ENCODE results near the gene RNF20. TPM values are rescaled to one million over a fixed set of nuclear protein-coding genes. Genes with fewer than 3 reads are reported as not detected.
"Not testable (repeated sequence)": the region's sequence is repeated elsewhere in the genome, so short reads cannot be mapped to it uniquely, and the experiment has no call there.

The RNF20 gene
- total and polyA plus RNA-seq, 9 donors = 12.8 to 45.8 (median 33.6) TPM

GRCh38 chr9:101578378-101578777 lies 44.7 kb downstream of the RNF20 start:
- TF ChIP-seq POLR2A (IDR thresholded peaks at IDR 0.05) = no peak
- Histone ChIP-seq H3K36me3 (no peaks in the 10 kb centered on the region), H3K9me3 (no peaks in the 10 kb centered on the region), H3K4me1 (ENCODE audit: insufficient read depth) (no peaks in the 10 kb centered on the region), H3K4me3 (no peak overlapping the region), H3K27me3 (no peaks in the 10 kb centered on the region), H3K27ac (no peak overlapping the region)
- intact Hi-C loops (cut with DNase I) = no loop called here
- 60 to 72% (median 64%) methylated on average over 3 of the region's 3 CpGs for WGBS, 3 donors
- no peak for DNase-seq

- WGBS, 3 donors = 74 to 85% (median 83%) methylated on average over 6 of the region's 6 CpGs
- Histone ChIP-seq H3K36me3 (no peaks in the 10 kb centered on the region), H3K4me1 (ENCODE audit: insufficient read depth) (no peaks in the 10 kb centered on the region), H3K27me3 (no peaks in the 10 kb centered on the region), H3K9me3 (no peaks in the 10 kb centered on the region), H3K4me3 (no peak overlapping the region), H3K27ac (no peak overlapping the region)
- intact Hi-C loops (cut with DNase I) = no loop called here
- no peak for DNase-seq
- TF ChIP-seq EP300 (IDR thresholded peaks at IDR 0.05) = no peak
Measured at GRCh38 chr9:101579711-101580545, 46.3 kb downstream of the RNF20 start.

- no peak for DNase-seq
- Histone ChIP-seq H3K27me3 (no peaks in the 10 kb centered on the region), H3K36me3 (no peaks in the 10 kb centered on the region), H3K4me1 (ENCODE audit: insufficient read depth) (no peaks in the 10 kb centered on the region), H3K4me3 (no peak overlapping the region), H3K27ac (no peak overlapping the region), H3K9me3 (no peaks in the 10 kb centered on the region)
- TF ChIP-seq CTCF (IDR thresholded peaks at IDR 0.05) = no peak
- no peak for TF ChIP-seq EP300 (IDR thresholded peaks at IDR 0.05)
- TF ChIP-seq POLR2A (IDR thresholded peaks at IDR 0.05) = no peak
- 6 to 14% (median 6%) methylated on average over 1 of the region's 1 CpG for WGBS, 3 donors
- intact Hi-C loops (cut with DNase I) = no loop called here
Measured at GRCh38 chr9:101582553-101582952, 48.9 kb downstream of the RNF20 start.

GRCh38 chr9:101585740-101586139 lies 52.1 kb downstream of the RNF20 start:
- 73 to 92% (median 91%) methylated on average over 3 of the region's 3 CpGs for WGBS, 3 donors
- no peak for TF ChIP-seq POLR2A (IDR thresholded peaks at IDR 0.05)
- Histone ChIP-seq H3K4me1 (ENCODE audit: insufficient read depth) (no peaks in the 10 kb centered on the region), H3K36me3 (no peaks in the 10 kb centered on the region), H3K27me3 (no peaks in the 10 kb centered on the region), H3K9me3 (no peaks in the 10 kb centered on the region), H3K27ac (no peak overlapping the region), H3K4me3 (no peak overlapping the region)
- no peak for DNase-seq
- intact Hi-C loops (cut with DNase I) = no loop called here

DNA sequence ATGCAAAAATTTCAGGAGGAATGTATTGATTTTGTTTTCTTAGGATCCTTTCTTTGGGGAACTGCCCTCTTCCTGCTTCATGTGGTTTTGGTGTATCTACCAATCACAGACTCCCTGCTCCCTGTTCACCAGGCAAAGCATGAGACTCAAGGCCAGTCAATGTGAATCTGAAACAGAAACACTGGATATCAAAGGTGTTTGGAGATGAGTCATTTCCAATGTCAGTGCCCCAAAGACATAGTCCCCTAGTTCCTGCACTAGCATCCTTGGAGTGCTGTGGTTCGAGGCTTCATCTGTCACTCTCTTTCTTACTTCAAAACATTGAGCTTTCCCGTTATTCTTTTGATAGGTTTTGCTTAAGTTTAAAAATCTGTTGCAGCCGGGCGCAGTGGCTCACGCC lies 53.0 kb downstream of the RNF20 start:
- 88 to 92% (median 91%) methylated on average over 5 of the region's 5 CpGs for WGBS, 3 donors
- no peak for DNase-seq
- H3K4me1 ChIP-seq (ENCODE audit: insufficient read depth) = no peaks in the 10 kb centered on the region
- H3K4me3 ChIP-seq = no peak overlapping the region
- H3K9me3 ChIP-seq = no peaks in the 10 kb centered on the region
- intact Hi-C loops (cut with DNase I) = no loop called here
- H3K36me3 ChIP-seq = no peaks in the 10 kb centered on the region
- TF ChIP-seq CTCF (IDR thresholded peaks at IDR 0.05) = no peak
- TF ChIP-seq EP300 (IDR thresholded peaks at IDR 0.05) = no peak
- TF ChIP-seq POLR2A (IDR thresholded peaks at IDR 0.05) = no peak
- no peaks in the 10 kb centered on the region for H3K27me3 ChIP-seq
- H3K27ac ChIP-seq = no peak overlapping the region

- WGBS, 3 donors = 67 to 79% (median 77%) methylated on average over 4 of the region's 4 CpGs
- no peaks in the 10 kb centered on the region for H3K4me1 ChIP-seq (ENCODE audit: insufficient read depth)
- no peaks in the 10 kb centered on the region for H3K27me3 ChIP-seq
- H3K4me3 ChIP-seq = no peak overlapping the region
- H3K9me3 ChIP-seq = no peaks in the 10 kb centered on the region
- intact Hi-C loops (cut with DNase I) = no loop called here
- H3K36me3 ChIP-seq = no peaks in the 10 kb centered on the region
- no peak for DNase-seq
- TF ChIP-seq CTCF (IDR thresholded peaks at IDR 0.05) = no peak
- TF ChIP-seq POLR2A (IDR thresholded peaks at IDR 0.05) = no peak
- TF ChIP-seq EP300 (IDR thresholded peaks at IDR 0.05) = no peak
- no peak overlapping the region for H3K27ac ChIP-seq
Measured at GRCh38 chr9:101587332-101588043, 53.8 kb downstream of the RNF20 start.

DNA sequence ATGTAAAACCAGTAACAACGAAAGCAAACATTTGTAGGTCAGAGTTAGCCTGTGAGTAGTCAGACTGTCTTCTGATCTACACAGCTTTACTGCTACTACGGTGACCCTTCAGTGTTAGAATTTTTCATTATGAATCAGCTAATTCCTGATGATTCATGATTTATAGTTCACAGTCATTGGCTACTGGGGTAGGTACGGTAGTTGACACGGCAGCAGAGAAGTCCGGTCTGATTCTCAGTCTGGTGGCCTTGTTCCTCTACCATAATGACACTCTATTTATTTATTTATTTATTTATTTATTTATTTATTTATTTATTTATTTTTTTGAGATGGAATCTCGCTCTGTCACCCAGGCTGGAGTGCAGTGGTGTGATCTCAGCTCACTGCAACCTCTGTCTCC lies 56.4 kb downstream of the RNF20 start:
- H3K4me1 ChIP-seq (ENCODE audit: insufficient read depth); H3K27me3 ChIP-seq; H3K27ac ChIP-seq; H3K4me3 ChIP-seq; H3K36me3 ChIP-seq; H3K9me3 ChIP-seq; DNase-seq; intact Hi-C loops (cut with DNase I): not testable (repeated sequence)
- WGBS, 3 donors = 86 to 90% (median 86%) methylated on average over 6 of the region's 6 CpGs

Measured in ovary (tissue), 9 donors.